Epidermal melanocyte (primary cell): ENCODE results near the gene ABTB1.
"Not testable (repeated sequence)": the region's sequence is repeated elsewhere in the genome, so short reads cannot be mapped to it uniquely, and the experiment has no call there.

Source experiments
- DNase-seq: peaks from one replicate; pipeline ENCODE4 v3.0.0; 2011; ENCODE audit warnings: low spot score; ENCODE audit not compliant: insufficient read length

The ABTB1 gene

GRCh38 chr3:127702151-127702578 is 29.4 kb downstream of the ABTB1 start:
- DNase-seq, result no peak

DNA sequence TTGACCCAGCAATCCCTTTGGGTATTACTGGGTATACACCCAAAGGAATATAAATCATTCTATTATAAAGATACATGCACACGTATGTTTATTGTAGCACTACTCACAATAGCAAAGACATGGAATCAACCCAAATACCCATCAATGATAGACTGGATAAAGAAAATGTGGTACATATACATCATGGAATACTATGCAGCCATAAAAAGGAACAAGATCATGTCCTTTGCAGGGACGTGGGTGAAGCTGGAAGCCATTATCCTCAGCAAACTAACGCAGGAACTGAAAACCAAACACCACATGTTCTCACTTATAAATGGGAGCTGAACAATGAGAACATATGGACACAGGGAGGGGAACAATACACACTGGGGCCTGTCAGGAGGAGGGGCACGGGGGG is 32.1 kb downstream of the ABTB1 start:
- DNase-seq, result not testable (repeated sequence)

GRCh38 chr3:127706312-127706711 is 33.6 kb downstream of the ABTB1 start:
- no peak for DNase-seq

DNA sequence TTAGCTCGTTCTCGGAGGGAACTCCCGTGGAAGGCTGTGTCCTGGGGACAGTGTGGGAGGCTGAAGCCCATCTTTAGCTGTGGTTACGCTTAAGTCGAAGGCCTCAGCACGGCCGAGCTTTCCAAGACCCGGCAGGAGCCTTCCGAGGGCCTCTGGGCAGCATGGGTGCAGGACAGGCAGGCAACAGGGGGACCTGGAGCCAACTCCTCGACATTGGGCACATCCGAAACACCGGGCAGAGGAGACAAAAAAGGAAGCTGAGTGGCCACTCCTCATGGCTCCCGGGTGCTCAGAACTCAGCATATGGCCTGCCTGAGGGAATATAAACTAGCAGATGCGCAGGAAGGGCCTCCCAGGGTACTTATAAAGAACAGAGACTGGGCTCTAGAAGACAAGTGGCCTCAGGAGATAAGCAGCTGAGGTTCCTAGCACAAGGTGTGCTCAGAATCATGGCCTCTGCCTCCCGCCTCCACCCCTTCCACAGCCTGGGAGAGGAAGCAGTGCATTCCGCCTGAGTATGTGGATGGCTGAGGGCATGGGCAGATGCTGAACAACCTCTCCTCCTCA is 34.1 kb downstream of the ABTB1 start:
- DNase-seq, result no peak

- no peak for DNase-seq
Observed at GRCh38 chr3:127707851-127708411, 35.2 kb downstream of the ABTB1 start.

DNA sequence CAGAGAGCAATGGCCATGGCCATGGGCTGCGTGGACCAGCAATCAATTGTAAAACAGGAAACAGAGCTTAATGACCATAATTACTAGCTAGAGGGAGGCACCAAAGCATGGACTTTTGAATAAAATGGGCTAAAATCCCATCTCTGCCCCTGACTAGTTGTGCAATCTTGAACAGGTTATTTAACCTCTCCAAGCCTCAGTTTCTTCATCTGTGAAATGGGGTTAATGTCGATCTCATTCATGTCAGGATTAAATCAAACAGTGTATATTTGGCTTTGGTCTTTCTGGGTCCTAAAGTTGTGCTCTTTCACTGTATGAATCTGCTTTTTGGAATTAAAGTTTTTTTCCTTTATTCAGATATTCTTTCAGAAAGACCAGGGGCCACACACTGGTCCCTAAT is 36.1 kb downstream of the ABTB1 start:
- DNase-seq, result no peak

DNA sequence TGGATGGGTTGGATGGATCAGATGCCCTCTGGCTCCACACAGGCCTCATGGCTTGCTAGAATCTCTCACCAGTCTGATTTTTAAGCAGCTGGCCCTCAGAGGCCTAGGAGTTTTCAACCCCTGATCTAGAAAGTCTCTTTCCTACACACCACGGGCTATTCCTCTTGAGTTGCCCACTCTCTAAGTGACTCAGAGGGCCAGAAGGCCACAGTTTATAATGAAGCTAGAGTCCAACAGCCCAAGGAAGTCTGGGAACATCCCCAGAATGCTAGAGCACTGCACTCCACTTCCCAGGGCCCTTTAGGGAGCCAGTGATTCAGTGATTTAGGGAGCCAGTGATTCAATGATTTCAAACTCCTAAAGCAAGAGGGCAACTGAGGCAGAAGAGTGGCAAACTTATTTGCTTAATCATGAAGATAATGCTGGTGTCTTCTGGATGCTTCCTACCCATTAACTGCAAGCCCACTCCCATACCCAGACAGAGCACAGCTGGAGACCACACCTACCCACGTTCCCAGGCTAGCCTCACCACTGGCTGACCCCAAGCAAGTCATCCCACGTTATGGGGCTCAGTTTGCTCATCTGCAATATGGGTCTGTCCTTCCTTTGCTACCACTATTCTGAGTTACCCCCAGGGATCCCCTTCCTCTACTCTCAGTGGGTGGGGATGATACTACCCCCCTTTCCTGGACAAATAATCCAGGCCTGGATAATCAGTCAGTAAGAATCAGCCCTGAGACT is 36.7 kb downstream of the ABTB1 start:
- no peak for DNase-seq

GRCh38 chr3:127710155-127710941 is 37.6 kb downstream of the ABTB1 start:
- no peak for DNase-seq

GRCh38 chr3:127711021-127711695 is 38.4 kb downstream of the ABTB1 start:
- DNase-seq, result no peak

DNA sequence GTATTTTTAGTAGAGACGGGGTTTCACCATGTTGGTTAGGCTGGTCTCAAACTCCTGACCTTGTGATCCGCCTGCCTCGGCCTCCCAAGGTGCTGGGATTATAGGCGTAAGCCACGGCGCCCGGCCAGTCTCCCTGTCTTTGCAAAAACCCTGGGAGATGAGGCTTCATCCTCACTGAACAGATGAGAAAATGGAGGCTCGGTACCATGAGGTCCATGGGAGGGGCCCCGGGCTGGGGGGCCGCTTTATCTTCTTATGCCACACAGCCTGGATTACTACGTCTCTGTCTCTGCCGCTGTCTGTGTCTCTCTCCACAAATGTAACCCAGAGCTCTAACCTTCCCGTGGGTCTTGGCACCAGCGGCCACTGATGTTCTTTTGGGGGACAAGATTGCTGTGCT is 39.1 kb downstream of the ABTB1 start:
- DNase-seq, result no peak

GRCh38 chr3:127712461-127712860 is 39.7 kb downstream of the ABTB1 start:
- no peak for DNase-seq

DNA sequence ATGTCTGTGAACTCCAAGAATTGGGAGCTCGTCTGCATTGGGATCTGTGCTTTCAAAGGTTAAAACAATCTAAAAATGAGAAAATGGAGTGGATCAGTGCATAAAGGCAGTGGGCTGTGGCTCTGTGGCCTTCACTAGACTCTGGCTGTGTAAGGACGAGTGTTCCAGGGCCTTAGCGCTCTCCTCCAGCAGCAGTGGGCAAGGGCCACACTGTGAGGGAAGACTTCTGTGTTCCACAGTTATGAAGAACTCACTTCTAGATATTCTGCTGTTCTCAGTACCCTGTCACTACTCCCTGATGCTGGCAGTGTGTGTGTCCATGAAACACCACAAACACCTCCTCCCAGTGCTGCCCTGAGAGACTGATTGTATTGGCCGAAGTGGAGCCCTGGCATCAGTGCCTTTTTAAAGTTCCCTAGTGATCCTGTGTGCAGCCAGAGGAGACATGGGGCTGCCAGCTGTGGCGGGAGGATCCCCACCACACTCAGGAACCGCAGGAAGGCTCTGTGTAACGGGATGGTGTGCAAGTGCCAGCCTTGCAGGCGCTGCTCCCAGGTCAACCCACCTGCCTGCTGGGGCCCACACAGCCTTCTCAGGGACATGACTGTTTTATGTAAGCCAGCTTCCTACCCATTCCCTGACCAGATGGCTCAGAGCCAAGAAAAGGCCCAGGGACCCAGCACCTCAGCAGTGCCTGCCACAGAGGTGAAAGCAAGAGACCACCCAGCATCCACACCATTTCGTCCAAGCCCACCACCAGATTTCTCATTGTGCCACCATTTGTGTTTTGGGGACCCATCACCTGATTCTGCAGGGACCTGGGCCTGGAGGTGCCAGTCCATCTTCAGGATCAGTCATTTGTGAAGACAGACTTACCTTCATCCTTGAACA is 40.4 kb downstream of the ABTB1 start:
- no peak for DNase-seq

GRCh38 chr3:127714125-127714571 is 41.4 kb downstream of the ABTB1 start:
- no peak for DNase-seq

GRCh38 chr3:127714866-127715265 is 42.1 kb downstream of the ABTB1 start:
- no peak for DNase-seq

GRCh38 chr3:127715532-127715931 is 42.8 kb downstream of the ABTB1 start:
- no peak for DNase-seq

DNA sequence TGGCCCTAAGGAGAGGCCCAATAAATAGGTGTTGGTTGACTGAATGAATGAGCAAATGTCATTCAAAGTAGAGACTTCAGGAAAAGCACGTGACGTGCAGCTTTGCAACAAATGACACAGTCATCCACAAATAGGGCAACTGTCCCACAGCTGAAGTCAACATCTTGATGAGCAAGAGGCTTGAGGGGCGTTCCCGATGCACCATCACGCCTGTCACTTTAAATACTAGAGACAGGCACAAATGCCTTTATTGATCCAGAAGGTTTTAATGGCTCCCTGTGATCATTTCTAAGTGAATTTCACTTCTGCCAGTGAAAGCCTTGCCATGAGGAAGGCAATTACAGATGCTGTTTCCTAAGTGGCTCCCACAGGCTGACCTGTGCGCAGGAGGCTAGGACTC is 43.6 kb downstream of the ABTB1 start:
- DNase-seq, result no peak

- DNase-seq, result no peak
Observed at GRCh38 chr3:127717357-127718244, 44.8 kb downstream of the ABTB1 start.

DNA sequence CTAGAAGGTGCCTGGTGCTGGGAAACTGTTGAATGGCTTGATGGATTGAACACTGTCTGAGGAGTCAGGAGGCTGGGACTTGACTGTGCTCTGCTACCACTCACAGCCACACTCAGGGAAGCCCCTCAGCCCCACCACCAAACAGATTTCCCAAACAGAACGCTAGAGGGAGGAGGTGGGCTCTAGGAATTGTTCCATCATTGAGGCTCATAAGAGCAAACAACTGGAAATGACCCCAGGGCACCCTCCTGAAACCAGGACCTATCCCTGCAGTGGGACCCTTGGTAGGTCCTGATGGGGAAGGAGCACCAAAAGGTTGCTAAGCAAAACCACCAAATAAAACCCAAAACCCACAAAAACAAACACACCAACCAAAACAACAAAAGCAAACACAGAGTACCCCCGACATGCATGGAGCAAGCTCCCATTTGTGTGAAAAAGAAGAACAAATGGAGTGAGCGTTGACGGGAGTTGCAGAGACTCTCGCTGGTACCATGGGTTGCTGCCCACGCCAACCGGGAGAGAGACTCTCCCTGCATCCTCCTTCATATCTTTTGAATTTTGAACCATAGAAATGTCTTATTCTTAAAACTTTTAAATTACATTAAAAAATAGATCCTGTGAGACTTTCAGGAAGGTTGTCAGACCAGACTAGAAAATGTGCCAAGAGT is 45.6 kb downstream of the ABTB1 start:
- DNase-seq, result no peak

- no peak for DNase-seq
Observed at GRCh38 chr3:127718916-127719290, 46.2 kb downstream of the ABTB1 start.
